ENCODE measurements around the gene ACOT8.
"Not testable (repeated sequence)": the region's sequence is repeated elsewhere in the genome, so short reads cannot be mapped to it uniquely, and the experiment has no call there.

Gene ACOT8

DNA sequence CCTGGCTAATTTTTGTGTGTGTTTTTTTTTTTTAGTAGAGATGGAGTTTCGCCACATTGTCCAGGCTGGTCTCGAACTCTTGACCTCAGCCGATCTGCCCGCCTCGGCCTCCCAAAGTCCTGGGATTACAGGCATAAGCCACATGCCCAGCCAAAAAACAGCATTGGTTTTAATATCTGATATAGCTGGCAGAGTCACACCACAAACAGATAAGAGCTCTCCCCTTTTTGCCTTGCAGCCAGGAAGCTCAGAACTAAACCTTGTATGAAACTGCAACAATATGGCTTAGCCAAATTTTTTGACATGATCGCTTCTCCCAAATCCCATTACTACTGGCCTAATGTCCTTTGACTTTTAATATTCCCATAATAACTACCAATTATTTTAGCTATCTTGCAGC lies 4.9 kb downstream of the ACOT8 start:
- DNase-seq (ENCODE audit: low read depth), result no peak

GRCh38 chr20:45851501-45851900 lies 5.7 kb downstream of the ACOT8 start:
- DNase-seq (ENCODE audit: low read depth), result no peak

DNA sequence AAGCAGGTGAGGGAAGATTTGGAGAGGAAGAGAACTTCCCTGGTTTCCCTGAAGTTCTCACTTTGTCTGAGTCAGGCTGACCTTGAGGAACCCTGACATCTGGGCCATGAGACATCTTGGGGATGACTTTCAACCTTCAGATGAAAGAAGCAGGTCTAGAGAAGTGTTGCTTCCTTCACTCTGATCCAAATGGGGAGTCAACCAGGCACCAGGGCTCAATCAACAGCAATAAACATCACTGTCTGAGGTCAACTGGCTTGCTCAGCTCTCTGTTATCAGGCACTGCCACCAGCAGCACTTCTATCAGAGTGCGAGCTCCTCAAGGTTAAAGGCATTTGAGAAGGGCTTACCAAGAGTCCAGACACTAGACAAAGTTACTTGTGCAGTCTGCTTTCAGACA lies 6.3 kb downstream of the ACOT8 start:
- DNase-seq (ENCODE audit: low read depth), result no peak

- DNase-seq (ENCODE audit: low read depth), result no peak
Measured at GRCh38 chr20:45850238-45850637, 7.0 kb downstream of the ACOT8 start.

DNA sequence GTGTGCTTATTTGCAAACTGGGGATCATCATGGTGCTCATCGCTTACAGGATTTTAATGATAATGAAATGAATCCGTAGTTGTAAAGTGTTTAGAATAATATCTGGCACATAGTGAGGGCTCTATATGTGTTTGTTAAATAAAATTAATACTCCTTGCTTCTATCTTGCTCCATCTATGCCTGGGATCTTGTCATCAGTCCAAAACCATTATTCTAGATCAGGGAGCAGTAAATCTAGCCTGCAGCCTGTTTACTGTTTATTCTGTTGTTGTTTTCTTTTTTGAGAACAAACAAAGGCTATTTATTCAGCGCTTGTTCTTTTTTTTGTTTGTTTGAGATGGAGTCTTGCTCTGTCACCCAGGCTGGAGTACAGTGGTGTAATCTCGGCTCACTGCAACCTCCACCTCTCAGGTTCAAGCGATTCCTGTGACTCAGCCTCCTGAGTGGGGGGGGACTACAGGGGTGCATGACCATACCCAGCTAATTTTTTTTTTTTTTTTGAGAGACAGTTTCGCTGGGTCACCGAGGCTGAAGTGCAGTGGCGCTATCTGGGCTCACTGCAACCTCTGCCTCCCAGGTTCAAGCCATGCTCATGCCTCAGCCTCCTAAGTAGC lies 8.1 kb downstream of the ACOT8 start:
- no peak for DNase-seq (ENCODE audit: low read depth)

- DNase-seq (ENCODE audit: low read depth), result no peak
Measured at GRCh38 chr20:45848421-45848820, 8.8 kb downstream of the ACOT8 start.

- DNase-seq (ENCODE audit: low read depth), result no peak
Measured at GRCh38 chr20:45845452-45845851, 11.7 kb downstream of the ACOT8 start.

DNA sequence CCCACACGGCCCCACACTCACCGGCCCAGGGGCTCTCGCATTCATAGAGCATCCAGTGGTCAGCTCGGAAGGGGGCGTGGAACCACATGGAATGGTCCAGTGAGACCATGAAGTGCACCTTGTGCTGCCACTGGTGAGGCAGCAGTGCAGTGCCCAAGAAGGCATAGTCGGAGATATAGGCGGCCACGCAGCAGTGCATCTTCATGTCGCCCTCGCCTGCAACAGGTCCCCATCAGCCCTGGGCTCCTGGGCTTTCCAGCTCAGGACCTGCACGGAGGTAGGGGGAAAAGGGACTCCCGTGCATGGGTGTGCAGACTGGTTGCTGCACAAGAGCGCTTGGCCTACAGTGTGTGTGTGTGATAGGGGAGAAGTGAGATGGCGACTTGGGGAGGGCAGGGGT lies 13.7 kb downstream of the ACOT8 start:
- no peak for DNase-seq (ENCODE audit: low read depth)

- DNase-seq (ENCODE audit: low read depth), result no peak
Measured at GRCh38 chr20:45842169-45842812, 14.9 kb downstream of the ACOT8 start.

GRCh38 chr20:45841407-45842129 lies 15.6 kb downstream of the ACOT8 start:
- DNase-seq (ENCODE audit: low read depth), result no peak

DNA sequence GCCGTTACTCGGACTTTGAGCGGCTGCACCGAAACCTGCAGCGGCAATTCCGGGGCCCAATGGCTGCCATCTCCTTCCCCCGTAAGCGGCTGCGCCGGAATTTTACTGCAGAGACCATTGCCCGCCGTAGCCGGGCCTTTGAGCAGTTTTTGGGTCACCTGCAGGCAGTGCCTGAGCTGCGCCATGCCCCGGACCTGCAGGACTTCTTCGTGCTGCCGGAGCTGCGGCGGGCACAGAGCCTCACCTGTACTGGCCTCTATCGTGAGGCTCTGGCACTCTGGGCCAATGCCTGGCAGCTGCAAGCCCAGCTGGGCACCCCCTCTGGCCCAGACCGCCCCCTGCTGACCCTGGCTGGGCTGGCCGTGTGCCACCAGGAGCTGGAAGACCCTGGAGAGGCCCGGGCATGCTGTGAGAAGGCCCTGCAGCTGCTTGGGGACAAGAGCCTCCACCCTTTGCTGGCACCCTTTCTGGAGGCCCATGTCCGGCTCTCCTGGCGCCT lies 16.4 kb downstream of the ACOT8 start:
- DNase-seq (ENCODE audit: low read depth), result no peak

DNA sequence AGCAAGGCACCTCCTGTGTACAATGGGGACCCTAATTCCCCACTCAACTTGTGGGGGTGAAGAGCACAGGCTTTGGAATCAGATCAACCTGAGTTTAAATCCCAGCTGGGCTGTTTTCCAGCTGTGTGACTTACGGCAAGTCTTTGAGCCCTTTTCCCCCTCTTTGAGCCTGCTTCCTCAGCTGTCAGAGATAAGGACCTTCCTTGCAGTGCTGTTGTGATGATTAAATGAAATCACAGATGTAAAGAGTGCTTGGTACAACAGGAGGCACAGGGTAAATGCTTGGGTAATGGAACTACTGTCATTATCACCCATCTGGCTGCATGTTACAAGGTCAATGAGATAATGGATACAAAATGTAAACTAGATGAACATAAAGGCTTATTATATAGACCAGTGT lies 20.4 kb downstream of the ACOT8 start:
- no peak for DNase-seq (ENCODE audit: low read depth)

DNA sequence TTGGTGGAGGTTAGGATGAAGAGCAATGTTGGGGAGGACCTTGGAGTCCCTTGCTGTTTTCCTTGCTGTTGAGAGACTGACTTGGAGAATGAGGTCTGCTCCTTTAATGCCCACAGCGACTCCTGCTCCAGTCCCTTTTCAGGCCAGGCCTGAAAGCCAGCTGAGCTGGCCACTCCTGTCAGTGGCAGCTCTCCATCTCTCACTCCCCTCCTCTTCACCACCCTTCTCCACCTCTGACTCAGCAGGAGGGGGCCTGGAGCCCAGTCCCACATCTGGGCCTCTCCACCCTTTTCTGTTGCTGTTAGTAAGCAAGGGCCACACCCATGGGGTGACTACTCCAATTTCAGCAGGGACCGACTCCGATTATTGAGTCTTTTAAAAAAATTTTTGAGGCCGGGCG lies 21.4 kb downstream of the ACOT8 start:
- no peak for DNase-seq (ENCODE audit: low read depth)

GRCh38 chr20:45835329-45835765 lies 21.8 kb downstream of the ACOT8 start:
- DNase-seq (ENCODE audit: low read depth), result no peak

DNA sequence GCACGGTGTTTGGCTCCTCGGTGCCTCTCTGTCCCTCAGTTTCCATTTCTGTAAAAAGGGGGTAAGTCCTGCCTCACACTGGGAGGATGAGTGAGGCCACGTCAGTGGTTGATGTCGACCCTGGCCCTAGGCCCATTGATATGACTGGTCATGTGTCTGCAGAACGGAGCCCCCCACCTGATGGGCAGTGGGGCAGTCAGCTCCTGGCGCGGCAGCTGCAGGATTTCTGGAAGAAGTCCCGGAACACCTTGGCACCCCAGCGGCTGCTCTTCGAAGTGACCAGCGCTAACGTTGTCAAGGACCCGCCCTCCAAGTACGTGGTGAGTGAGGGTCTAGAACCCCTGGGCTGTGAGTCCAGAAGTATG lies 22.4 kb downstream of the ACOT8 start:
- DNase-seq (ENCODE audit: low read depth), result no peak

- no peak for DNase-seq (ENCODE audit: low read depth)
Measured at GRCh38 chr20:45833883-45834796, 23.1 kb downstream of the ACOT8 start.

DNA sequence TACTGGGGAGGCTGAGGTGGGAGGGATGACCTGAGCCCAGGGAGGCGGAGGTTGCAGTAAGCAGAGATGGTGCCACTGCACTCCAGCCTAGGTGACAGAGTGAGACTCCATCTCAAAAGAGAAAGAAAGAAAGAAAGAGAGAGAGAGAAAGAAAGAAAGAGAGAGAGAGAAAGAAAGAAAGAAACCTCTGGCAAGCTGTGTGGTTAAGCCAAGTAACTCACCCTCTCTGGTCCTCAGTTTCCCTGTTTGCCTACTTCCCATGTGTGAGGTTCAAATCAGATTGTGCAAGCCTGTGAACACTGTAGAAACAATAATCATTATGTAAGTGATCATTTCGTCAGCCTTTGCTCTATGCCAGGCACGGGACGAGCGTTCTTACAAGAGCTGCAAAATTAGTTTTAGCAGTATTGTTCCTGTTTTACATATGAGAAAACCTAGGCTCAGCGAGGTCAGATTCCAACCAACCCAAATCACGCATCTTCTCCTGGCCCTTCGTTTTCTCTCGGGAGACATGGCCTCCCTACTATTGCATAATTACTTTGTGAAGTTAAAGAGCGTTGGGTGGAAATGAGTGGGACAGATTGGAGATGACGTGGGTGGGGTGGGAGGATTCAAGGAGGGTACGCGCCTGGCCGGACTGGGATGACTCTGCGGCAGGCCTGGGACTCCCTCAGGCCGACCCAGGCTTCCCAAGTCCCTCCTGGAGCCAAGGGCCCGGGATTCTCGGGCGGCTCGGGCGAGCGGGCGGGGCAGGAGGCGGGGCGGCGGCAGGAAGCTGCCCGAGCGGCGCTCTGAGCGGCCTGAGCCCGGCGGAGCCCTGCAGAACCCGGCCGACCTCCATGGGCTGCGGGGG lies 23.9 kb downstream of the ACOT8 start, which contains the start of gene SNX21:
Gene SNX21, plus strand, starts transcription at position 770 of the 853 bp plus-strand sequence. CDS start 121 bp downstream, outside the sequence.
- no peak for DNase-seq (ENCODE audit: low read depth)

DNA sequence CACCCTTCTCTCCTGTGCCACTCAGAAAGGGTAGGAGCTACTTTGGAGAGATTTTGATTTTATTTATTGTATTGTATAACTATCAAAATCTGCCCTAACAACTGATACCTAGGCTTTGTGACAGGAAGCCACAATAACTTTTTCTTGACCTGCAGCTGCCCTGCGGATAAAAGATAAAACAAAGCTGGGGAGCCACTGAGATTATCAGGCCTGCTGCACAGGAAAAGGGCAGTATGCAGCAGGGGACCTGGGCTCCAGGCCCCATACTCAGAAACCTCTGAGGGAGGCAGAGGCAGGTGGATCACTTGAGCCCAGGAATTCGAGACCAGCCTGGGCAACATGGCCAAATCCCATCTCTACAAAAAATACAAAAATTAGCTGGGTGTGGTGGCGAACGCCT lies 24.6 kb downstream of the ACOT8 start:
- no peak for DNase-seq (ENCODE audit: low read depth)

- not testable (repeated sequence) for DNase-seq (ENCODE audit: low read depth)
Measured at GRCh38 chr20:45829673-45830106, 27.5 kb downstream of the ACOT8 start.

GRCh38 chr20:45828589-45828988 lies 28.6 kb downstream of the ACOT8 start:
- no peak for DNase-seq (ENCODE audit: low read depth)

DNA sequence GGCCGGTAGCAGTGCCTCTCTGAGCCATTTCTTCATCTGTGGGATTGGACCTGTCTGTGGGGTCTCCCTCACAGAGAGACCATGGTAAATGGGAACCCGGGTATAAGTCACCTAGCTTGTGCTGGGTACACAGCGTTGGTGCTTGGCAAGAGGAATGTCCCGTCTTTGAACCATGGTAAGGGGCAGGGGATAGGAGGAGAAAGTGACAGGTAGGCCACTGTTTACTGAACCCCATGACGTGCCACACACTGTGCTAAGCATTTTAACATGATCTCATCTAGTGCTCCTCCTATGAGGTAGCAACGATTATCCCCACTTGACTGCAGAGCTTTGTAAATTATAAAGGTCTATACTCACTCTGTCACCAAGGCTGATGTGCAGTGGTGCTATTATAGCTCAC lies 29.5 kb downstream of the ACOT8 start:
- DNase-seq (ENCODE audit: low read depth), result no peak
